Caki2 (cell line): ENCODE results near the gene SIGLEC9. TPM values are rescaled to one million over a fixed set of nuclear protein-coding genes. Genes with fewer than 3 reads are reported as not detected.
"Not testable (repeated sequence)": the region's sequence is repeated elsewhere in the genome, so short reads cannot be mapped to it uniquely, and the experiment has no call there.

Experiments
- DNase-seq: peaks from one replicate; pipeline ENCODE4 v3.0.0-alpha.2; 2015; ENCODE audit warnings: low read depth
- in situ Hi-C: cut with HindIII; loops from 2 replicates; pipeline ENCODE4 v1.10.0; 2016; ENCODE audit warnings: low sequenced_read_pairs, low pct_unique_long_range_greater_than_20kb, mixed read lengths
- total RNA-seq: library from RNA; depleted of rRNA; stranded (reverse); fragments of >200 nt; shearing (Covaris generic); gene quantifications from 2 replicates; pipeline ENCODE4 v1.2.3, GENCODE V29; 2014; ENCODE audit warnings: low replicate concordance; rRNA removed

SIGLEC9 gene
- total RNA-seq, 1 experiment from 2014 or later: 1.5 TPM

DNA sequence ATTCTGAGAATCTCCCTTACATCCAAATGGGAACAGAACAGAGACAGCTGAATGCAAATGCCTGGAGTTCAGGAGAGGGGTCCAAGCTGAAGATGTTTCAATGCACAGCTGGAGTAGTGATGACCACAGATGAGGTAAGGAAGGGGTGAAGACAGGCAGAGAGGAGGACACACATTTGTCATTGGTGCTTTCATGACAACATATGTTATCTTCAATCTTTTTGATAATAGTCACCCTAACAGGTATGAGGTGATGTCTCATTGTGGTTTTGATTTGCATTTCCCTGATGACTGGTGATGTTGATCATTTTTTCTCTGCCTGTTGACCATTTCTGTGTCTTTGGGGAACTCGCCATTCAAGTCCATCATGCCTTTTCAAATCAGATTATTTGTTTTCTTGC, 36.6 kb downstream of the SIGLEC9 start:
- DNase-seq: no peak
- in situ Hi-C loops: no loop called here

GRCh38 chr19:51161867-51162496, 37.3 kb downstream of the SIGLEC9 start:
- in situ Hi-C loops: no loop called here

DNA sequence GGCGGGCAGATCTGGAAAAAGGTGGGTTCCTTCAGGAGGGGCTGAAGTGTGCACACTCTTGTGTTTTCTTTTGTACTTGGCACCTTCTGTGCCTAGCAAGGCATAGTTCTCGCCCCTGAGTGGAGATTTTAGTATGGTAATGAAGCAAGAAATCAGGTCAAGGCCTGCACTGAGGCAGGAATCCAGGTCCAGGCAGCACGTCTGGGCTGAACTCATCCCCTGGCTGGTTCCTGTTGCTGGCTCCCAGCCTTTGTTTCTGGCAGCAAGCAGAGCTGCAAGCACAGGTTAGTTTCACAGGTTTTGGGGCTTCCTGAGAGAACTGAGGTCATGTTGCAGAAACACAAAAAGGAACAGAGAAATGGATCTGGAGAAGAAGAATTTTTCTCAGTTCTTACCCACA, 38.6 kb downstream of the SIGLEC9 start:
- in situ Hi-C loops: no loop called here
- DNase-seq: no peak

More at GRCh38 chr19:51161867-51162496, 37.3 kb downstream of the SIGLEC9 start:
- DNase-seq: no peak

DNA sequence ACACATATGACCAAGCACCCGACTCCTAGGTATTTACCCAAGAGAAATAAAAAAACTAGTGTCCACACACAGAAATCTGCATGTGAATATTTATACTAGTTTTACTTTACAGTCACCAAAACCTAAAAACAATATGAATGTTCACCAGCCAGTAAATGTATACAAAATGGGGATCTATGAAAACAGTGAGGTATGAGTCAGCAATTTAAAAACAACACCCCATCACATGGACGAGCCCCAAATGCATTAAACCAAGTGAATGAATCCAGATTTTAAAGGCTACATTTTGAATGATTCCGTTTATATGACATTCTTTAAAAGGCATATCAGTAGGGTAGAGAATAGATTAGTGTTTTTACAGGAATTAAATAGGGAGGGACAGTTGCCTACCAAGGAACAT, 39.5 kb downstream of the SIGLEC9 start:
- no peak for DNase-seq
- in situ Hi-C loops: no loop called here

GRCh38 chr19:51166846-51167490, 42.3 kb downstream of the SIGLEC9 start:
- in situ Hi-C loops: no loop called here
- DNase-seq: no peak

- in situ Hi-C loops: no loop called here
- DNase-seq: no peak
Measured at GRCh38 chr19:51168564-51169282, 44.0 kb downstream of the SIGLEC9 start.

DNA sequence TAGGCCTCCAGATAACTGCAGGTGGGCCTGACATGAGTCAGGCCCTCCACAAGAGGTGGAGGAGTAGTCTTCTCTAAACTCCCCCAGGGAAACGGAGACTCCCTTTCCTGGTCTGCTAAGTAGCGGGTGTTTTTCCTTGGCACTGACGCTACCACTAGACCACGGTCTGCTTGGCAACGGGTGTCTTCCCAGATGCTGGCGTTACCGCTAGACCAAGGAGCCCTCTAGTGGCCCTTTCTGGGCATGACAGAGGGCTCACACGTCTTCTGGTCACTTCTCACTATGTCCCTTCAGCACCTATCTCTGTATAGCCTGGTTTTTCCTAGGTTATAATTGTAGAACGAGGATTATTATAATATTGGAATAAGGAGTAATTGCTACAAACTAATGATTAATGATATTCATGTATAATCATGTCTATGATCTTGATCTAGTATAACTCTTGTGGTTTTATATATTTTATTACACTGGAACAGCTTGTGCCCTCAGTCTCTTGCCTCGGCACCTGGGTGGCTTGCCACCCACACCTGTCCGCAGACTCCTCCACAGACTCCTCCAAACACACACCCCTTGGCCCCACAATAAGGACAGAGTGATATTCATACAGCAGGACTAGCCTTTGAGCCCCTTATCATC, 44.7 kb downstream of the SIGLEC9 start:
- peak; percentile 72 for DNase-seq
- in situ Hi-C loops: not testable (repeated sequence)

DNA sequence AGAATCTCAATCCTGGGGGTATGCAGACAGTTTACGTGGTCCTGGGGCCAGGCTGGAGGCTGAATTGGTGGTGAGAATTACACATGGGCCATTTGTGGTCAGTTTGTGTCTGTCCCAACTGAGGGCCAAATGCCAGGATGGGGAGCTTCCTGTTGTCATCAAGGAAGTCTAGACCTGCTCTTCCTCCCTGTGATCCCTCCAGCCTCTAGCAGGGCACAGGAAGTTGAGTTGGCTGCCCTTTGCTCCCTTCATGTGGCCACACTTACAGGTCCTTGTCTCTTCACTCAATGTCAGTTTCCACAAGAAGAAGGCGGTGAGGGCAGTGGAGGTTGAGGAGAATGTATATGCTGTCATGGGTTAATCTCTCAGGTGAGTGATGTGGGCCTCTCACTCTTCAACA, 47.5 kb downstream of the SIGLEC9 start:
- in situ Hi-C loops: no loop called here
- DNase-seq: no peak

- in situ Hi-C loops: no loop called here
- DNase-seq: no peak
Measured at GRCh38 chr19:51173681-51174080, 49.0 kb downstream of the SIGLEC9 start.

DNA sequence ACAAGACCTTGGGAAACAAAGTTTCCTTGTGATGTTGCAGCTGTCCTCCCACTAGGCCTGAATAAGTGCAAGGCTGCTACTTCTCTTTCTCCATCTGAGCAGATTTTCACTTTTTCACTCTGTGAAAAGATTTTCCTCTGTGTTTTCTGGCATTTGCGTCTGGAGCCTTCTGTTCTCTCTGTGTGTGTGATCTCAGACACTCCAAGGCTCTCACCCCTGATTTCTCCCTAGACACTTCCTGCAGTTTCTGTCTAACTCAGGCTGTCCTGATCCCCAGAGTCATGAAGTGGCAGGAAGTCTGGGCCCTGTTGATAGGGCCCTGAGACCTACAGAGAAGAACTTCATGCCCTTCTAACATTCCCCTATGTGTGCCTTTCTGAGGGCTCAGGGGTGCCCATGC, 54.5 kb downstream of the SIGLEC9 start:
- no peak for DNase-seq
- in situ Hi-C loops: no loop called here

Other genes with a start within 250 kb of the SIGLEC9 start
- not detected in 2 replicates for gene KLK4, start 213.5 kb upstream of the SIGLEC9 start, total RNA-seq
- gene KLK5, start 171.9 kb upstream of the SIGLEC9 start, total RNA-seq: not detected in 2 replicates
- gene KLK6, start 155.3 kb upstream of the SIGLEC9 start, total RNA-seq: not detected in 2 replicates
- gene KLK7, start 141.0 kb upstream of the SIGLEC9 start, total RNA-seq: not detected in 2 replicates
- not detected in 2 replicates for gene KLK8, start 123.3 kb upstream of the SIGLEC9 start, total RNA-seq
- not detected in 2 replicates for gene KLK10, start 105.2 kb upstream of the SIGLEC9 start, total RNA-seq
- gene KLK11, start 98.3 kb upstream of the SIGLEC9 start, total RNA-seq: not detected in 2 replicates
- gene KLK12, start 89.9 kb upstream of the SIGLEC9 start, total RNA-seq: not detected in 2 replicates
- gene KLK13, start 59.8 kb upstream of the SIGLEC9 start, total RNA-seq: not detected in 2 replicates
- gene KLK14, start 42.0 kb upstream of the SIGLEC9 start, total RNA-seq: not detected in 2 replicates
- 20.7 and 22.1 TPM in 2 replicates for gene CTU1, start 16.5 kb upstream of the SIGLEC9 start, total RNA-seq
- gene SIGLEC7, start 17.4 kb downstream of the SIGLEC9 start, total RNA-seq: not detected in 2 replicates
- gene CD33, start 100.2 kb downstream of the SIGLEC9 start, total RNA-seq: not detected in 2 replicates
- 52.0 and 60.2 TPM in 2 replicates for gene SIGLECL1, start 126.2 kb downstream of the SIGLEC9 start, total RNA-seq
- not detected in 2 replicates for gene IGLON5, start 186.7 kb downstream of the SIGLEC9 start, total RNA-seq
- 11.0 and 19.2 TPM in 2 replicates for gene VSIG10L, start 217.2 kb downstream of the SIGLEC9 start, total RNA-seq
- gene ETFB, start 241.5 kb downstream of the SIGLEC9 start, total RNA-seq: 497 and 551 TPM in 2 replicates
- gene CLDND2, start 244.1 kb downstream of the SIGLEC9 start, total RNA-seq: not detected in 2 replicates
- gene NKG7, start 247.7 kb downstream of the SIGLEC9 start, total RNA-seq: not detected in 2 replicates